ENCODE results near the gene COL23A1.

COL23A1 gene

DNA sequence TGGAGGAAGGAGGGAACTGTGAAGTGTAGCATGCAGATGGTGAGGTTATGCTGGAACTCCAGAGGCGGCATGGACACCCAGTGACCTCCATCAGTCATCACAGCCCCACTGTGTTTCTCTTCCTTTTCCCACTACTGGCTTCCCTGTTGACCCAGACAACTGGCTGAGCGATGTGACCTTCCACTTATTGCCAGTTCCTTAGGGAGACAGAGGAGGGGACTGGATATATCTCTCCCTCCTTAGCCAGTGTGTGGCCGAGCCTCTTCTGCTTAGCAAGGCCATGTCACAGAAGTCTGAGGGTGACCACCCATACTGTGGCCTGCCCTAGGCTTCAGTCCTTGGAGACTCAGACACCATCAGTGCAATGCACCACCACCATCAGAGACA lies 354.6 kb downstream of the COL23A1 start:
- TF ChIP-seq, protein P1, sequence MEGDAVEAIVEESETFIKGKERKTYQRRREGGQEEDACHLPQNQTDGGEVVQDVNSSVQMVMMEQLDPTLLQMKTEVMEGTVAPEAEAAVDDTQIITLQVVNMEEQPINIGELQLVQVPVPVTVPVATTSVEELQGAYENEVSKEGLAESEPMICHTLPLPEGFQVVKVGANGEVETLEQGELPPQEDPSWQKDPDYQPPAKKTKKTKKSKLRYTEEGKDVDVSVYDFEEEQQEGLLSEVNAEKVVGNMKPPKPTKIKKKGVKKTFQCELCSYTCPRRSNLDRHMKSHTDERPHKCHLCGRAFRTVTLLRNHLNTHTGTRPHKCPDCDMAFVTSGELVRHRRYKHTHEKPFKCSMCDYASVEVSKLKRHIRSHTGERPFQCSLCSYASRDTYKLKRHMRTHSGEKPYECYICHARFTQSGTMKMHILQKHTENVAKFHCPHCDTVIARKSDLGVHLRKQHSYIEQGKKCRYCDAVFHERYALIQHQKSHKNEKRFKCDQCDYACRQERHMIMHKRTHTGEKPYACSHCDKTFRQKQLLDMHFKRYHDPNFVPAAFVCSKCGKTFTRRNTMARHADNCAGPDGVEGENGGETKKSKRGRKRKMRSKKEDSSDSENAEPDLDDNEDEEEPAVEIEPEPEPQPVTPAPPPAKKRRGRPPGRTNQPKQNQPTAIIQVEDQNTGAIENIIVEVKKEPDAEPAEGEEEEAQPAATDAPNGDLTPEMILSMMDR (conservative IDR thresholded peaks at IDR 0.05; ENCODE audit: low read depth, low read length), result no peak
- DNase-seq (ENCODE audit: low read depth), result no peak
- H3K4me3 ChIP-seq (ENCODE audit: low read length), result no peak overlapping the region

- TF ChIP-seq, protein P1 (conservative IDR thresholded peaks at IDR 0.05; ENCODE audit: low read depth, low read length), result peak; percentile 82
- DNase-seq (ENCODE audit: low read depth), result no peak
- no peak overlapping the region for H3K4me3 ChIP-seq (ENCODE audit: low read length)
Observed at GRCh38 chr5:178234750-178235587, 355.2 kb downstream of the COL23A1 start.

- TF ChIP-seq, protein P1 (conservative IDR thresholded peaks at IDR 0.05; ENCODE audit: low read depth, low read length), result no peak
- no peak overlapping the region for H3K4me3 ChIP-seq (ENCODE audit: low read length)
- no peak for DNase-seq (ENCODE audit: low read depth)
Observed at GRCh38 chr5:178234121-178234749, 356.0 kb downstream of the COL23A1 start.

DNA sequence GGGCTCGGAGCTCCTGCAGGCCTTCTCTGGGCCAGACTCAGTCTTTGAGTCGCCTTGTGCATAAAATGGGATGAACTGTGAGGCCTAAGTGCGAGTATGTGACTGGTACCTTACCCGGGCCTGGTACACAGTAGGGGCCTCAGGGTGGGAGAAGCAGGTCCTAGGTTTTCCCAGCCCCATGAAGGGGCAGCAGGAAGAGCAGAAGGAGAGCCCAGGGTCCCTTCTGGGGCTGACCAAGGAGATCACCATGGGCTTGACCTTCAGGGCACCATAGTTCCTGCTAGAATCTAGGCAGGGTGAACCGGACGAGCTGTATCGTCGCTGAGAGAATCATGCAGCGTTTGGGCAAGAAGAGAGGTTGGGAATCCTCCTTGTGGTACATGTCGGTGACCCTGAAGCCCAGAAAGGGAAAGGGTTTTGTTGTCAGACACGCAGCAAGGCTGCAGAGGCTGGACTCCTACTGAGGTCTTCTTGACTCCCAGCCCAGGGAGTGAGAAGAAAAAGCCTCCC lies 357.2 kb downstream of the COL23A1 start:
- peak overlapping the region; percentile 69 for H3K4me3 ChIP-seq (ENCODE audit: low read length)
- TF ChIP-seq, protein P1 (conservative IDR thresholded peaks at IDR 0.05; ENCODE audit: low read depth, low read length), result no peak
- DNase-seq (ENCODE audit: low read depth), result no peak

GRCh38 chr5:178232124-178232919 lies 357.9 kb downstream of the COL23A1 start, which contains the start of gene PHYKPL:
TSS of gene PHYKPL (minus strand) at chr5:178232802. CDS start at chr5:178232550, 252 bp downstream.
- no peak for DNase-seq (ENCODE audit: low read depth)
- TF ChIP-seq, protein P1 (conservative IDR thresholded peaks at IDR 0.05; ENCODE audit: low read depth, low read length), result peak; percentile 6
- peak within 1 kb of the TSS; percentile 69 for H3K4me3 ChIP-seq (ENCODE audit: low read length)

DNA sequence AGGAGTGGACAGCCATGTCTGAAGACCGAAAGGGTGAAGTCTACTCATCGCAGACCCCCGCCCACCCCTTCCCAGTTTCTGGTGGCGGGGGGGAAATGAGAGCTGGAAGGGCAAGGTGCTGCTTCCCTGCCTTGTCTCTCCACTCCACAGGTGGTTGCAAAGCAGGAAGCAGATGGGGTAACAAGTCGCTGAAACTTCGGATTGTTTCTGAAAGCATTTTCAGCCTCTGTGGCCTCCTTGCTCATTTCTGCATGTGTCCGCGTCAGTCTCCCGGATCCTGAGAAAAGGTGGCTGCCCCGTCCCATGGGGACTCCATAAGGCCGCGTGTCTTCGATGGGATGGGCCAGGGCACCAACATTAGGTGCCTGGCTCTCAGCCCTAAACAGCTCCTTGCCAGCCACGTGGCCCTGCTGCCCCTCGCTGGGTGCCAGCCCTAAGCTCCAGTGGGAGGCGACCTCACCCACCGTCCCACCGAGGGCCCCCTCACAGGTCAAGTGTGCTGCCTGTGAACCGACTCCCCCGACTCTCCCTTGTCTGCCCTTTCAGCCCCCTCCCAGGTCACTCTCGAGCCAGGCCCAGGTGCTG lies 358.6 kb downstream of the COL23A1 start:
- DNase-seq (ENCODE audit: low read depth), result no peak
- H3K4me3 ChIP-seq (ENCODE audit: low read length), result peak overlapping the region; percentile 69
- TF ChIP-seq, protein P1 (conservative IDR thresholded peaks at IDR 0.05; ENCODE audit: low read depth, low read length), result no peak
